Activated CD8-positive, alpha-beta memory T cell treated with anti-CD3 and anti-CD28 coated beads for 4 hours (primary cell): ENCODE results near the gene NDUFAF7.
"Not testable (repeated sequence)": the region's sequence is repeated elsewhere in the genome, so short reads cannot be mapped to it uniquely, and the experiment has no call there.

ENCODE experiments used
- DNase-seq, 2 donors: peaks; one replicate each; pipeline ENCODE4 v3.0.0-alpha.2; 2020; ENCODE audit warnings: low read depth in 2 of 2

Gene NDUFAF7

DNA sequence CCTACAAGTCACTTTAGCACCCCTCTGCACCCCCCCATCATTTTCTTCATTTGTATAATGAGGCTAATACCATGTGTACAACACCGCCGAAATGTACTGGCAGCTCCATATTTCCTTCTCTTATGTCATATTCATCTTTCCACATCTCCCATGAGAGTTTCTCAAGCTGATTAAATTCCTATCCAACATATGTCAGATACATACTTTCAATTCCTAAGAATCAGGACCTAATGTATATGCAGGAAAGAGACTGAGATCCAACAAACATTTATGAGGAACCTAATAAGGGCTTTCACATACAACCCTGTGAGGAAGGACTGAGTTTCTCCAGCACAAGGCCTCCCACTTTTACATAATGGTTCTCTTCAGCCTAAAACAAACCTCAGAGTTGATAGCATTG is 51.3 kb downstream of the NDUFAF7 start:
- DNase-seq = no peak

DNA sequence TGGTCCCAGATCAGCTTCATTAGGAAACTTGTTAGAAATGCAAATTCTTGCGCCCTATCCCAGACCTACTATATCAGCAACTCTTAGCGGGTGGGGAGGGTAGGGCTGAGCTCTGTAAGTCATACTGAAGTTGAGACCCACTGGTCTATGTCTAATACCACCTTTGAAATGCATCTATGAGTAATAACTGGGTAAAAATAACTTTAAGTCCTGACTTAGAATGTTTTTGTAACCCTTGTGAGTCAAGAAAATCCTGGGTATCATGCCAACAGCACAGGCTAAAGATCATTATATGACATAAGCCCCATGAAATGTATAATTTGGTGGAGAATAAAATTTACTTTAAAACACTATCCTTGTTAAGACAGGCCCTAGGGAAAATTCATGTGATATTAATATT is 51.7 kb downstream of the NDUFAF7 start:
- no peak for DNase-seq

DNA sequence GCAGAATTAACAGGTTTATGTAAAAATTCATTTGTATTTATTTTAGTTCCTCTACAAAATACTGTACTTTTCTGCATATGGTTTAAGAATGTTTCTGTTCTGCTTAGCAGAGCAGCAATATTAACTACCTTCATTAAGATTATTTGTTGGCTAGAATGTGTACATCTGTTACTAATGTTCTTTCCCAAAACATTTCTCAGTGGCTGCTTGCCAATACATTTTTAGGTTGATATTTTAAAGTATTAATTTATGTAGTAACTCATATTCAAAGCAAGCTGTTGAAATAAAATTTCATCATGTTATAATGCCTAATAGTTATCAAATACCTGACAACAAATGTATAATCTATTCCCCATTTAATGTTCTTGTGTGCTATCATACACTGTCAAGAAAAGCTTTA is 52.9 kb downstream of the NDUFAF7 start:
- DNase-seq = no peak

DNA sequence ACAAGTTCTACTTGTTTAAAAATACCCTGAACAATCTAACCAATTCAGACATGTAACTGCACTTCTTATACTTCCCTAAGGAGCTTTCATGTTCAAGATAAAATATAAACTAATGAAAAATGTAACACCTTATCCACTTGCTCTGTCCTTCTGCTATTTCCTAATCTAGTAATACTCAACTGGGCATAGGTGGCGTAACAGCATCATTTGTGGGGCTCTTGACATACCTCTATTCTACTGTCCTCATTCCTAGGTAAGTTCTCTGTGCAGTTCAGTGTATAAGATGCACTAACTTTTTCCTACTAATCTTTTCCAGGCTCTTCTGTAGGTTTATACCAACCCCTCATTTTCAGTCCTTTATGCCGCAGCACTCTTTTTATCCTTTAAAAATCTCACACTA is 56.5 kb downstream of the NDUFAF7 start:
- no peak for DNase-seq

DNA sequence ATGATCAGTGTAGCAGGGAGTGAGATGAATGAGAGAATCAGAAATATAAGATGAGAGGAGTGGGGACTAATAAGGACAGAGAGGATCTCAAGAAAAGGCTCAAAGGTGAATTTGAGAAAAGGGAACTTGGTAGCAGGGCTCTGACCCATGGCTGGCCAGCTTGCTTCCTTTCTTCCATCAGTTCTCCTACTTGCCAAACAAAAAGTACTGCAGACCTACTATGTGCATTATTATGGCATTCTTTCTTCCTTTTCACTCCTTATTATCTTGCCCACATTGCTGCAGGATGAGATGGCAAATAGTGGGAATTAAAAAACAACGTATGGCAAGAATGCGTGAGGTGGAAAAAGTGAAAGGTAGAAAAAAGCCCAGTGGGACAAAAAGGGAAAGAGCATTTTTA is 60.2 kb downstream of the NDUFAF7 start:
- DNase-seq = no peak

DNA sequence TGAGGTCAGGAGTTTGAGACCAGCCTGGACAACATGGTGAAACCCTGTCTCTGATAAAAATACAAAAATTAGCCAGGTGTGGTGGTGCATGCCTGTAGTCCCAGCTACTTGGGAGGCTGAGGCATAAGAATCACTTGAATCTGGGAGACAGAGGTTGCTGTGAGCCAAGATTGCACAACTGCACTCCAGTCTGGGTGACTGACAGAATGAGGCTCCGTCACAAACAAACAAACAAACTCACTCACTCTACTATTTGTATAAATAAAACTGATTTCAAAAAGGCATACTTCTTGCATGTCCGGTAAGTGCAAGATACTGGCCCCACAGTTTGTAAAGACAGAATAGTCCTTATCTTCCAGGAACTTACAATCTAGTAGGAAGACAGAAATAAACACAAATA is 63.4 kb downstream of the NDUFAF7 start:
- not testable (repeated sequence) for DNase-seq

DNA sequence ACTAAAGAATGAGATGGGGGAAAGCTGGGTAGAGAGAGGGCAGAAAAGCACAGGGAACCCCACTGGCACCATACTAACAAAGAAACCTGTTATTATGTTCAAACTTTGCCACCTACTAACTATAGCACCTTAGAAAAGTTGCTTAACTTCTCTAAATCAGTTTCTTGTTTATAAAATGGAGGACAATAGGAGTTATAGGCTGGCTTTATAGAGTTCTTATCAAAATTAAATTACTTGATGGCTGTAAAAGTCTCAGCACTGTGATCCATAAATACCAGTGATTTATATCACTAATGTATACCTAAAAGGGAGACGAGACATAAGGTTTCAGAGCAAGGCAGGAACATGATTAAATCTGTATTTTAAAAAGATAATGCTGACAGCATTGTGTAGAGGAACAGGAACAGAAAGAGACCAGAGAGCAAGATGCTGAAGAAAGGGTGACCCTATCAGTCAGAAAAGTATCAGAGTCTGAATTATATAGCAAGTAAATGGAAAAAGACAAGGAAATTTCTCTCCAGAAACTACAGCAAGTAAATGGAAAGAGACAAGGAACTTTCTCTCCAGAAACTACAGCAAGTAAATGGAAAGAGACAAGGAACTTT is 64.1 kb downstream of the NDUFAF7 start:
- no peak for DNase-seq

DNA sequence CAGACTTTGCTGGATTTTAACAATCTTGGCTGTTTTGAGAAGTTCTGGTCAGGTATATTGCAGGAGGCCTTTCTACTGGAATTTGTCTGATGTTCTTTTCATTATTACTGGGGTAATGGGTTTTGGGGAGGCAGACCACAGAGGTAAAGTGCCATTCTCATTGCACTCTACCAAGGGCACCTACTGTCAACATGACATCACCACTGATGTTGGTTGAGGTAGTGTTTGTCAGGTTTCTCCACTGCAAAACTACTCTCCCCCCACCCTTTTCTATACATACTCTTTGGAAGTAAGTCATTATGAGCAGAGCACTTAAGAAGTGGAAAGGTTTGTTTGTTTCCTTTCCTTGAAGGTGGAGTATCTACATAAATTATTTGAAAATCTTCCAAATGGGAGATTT is 66.2 kb downstream of the NDUFAF7 start:
- no peak for DNase-seq
